HG03575 (cell line): Measurements from ENCODE around the gene NXPE2.
"Not testable (repeated sequence)": the region's sequence is repeated elsewhere in the genome, so short reads cannot be mapped to it uniquely, and the experiment has no call there.

Experiments used
- ATAC-seq: cut with Tn5 transposase; IDR thresholded peaks from one replicate; pipeline ENCODE4 v1.9.1; 2021; ENCODE audit not compliant: unreplicated experiment, insufficient number of reproducible peaks, low FRiP score; ENCODE audit errors: extremely low read depth

NXPE2 gene

DNA sequence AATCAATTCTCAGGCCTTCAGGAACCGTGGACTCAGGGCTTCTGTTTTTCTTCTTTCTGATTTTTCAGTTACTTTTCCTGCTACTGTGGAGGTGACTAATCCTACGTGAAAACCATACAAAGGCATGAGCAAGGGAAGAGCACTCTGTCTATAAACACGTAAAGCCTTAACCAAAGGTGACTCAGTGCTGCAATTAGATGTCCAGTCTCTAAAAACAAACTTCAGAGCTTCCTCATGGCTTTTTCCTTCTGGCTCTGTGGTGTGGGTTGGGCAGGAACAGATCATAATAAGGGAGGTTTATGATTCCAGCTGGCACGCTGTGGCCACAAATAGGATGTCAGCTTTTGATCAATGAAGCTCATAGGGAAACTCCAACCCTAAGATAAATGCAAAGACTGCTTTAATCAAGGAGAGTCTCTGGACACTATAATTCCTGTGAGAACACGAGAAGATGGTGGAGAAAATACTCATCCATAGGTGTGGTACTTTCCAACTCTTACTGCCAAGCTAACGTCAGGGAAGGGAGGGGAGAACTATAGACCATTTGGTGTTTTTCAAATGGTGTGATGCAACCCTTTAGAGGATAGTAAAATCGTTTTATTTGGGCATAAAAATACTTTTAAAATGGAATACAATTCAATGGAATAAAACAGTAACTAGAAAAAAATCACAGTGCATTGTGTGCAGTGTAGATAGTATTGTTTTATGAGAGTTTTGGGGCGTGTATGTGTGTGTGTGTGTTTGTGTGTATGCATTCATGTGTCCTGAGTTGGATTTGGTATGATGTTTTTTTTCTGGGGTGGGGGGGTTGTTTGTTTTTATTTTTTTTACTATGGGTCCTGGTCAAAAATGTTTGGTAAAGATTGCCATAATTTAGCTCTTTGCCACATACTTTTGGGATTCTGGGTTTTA is at the start of gene NXPE2:
TSS of gene NXPE2 (plus strand) at position 403 of the 912 bp plus-strand sequence. CDS start at position 452, 49 bp downstream.
- ATAC-seq = no peak

DNA sequence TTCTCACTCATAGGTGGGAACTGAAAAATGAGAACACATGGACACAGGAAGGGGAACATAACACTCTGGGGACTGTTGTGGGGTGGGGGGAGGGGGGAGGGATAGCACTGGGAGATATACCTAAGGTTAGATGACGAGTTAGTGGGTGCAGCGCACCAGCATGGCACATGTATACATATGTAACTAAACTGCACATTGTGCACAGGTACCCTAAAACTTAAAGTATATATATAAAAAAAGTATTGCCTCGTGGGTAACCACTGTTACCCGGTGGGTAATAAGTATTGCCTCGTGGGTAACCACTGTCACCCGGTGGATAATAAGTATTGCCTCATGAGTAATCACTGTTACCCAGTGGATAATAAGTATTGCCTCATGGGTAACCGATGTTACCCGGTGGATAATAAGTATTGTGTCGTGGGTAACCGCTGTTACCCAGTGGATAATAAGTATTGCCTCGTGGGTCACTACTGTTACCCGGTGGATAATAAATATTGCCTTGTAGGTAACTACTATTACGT is 46.8 kb upstream of the NXPE2 start:
- not testable (repeated sequence) for ATAC-seq

DNA sequence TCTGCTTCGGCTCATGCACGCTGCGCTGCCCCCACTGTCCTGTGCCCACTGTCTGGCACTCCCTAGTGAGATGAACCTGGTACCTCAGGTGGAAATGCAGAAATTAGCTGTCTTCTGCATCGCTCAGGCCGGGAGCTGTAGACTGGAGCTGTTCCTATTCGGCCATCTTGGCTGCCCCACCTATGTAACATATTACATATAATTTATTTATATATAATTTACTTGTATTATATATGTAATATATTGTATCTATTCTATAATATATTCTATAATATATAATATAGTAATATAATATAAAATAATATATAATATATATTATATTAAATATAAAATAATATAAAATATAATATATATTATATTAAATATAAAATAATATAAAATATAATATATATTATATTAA is 38.9 kb upstream of the NXPE2 start:
- ATAC-seq = not testable (repeated sequence)

DNA sequence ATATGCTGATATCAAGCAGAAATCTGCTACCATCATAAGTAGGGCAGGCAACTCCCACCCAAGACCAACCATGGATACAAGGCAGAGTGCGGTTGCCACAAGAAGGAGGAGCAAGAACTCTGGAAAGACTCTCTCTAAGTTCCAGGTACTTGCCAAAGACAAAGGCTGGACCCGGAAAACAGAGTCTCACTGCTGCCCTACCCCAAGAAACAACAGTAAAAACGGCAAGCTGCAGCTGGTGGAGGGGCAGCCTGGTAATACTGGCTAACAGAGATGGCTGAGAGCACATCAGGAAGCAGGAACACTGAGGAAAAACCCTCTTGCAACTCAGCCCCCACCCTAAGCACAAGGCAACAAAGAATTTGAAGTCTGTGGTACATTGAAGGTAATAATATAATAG is 27.7 kb upstream of the NXPE2 start:
- no peak for ATAC-seq

DNA sequence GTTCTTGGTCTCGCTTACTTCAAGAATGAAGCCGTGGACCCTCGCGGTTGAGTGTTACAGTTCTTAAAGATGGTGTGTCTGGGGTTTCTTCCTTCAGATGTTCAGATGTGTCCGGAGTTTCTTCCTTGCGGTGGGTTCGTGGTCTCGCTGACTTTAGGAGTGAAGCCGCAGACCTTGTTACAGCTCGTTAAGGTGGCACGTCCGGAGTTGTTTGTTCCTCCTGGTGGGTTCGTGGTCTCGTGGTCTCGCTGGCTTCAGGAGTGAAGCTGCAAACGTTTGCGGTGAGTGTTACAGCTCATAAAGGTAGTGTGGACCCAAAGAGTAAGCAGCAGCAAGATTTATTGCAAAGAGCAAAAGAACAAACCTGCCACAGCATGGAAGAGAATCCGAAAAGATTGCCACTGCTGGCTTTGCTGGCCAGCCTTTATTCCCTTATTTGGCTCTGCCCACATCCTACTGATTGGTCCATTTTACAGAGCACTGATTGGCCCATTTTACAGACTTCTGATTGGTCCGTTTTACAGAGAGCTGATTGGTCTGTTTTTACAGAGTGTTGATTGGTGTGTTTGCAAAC is 27.1 kb upstream of the NXPE2 start:
- no peak for ATAC-seq

DNA sequence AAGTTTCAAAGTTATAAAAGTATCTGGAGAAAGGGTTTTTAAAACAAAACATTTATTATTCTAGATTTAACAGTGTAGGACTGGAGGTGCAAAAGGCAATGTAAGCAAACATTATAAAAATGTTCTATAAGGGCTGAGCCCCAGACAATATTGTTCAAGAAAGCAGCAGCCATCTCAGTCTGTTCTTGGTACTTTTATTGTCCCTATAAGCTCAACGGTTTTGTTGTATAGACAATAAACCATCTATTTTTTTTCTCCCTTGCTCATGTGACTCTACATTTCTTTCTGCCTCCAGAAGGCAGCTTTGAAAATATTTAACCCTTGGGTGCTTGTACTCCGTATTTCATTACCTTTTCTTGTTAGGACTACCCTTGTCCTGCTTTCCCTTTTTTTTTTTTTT is 25.2 kb upstream of the NXPE2 start:
- no peak for ATAC-seq

DNA sequence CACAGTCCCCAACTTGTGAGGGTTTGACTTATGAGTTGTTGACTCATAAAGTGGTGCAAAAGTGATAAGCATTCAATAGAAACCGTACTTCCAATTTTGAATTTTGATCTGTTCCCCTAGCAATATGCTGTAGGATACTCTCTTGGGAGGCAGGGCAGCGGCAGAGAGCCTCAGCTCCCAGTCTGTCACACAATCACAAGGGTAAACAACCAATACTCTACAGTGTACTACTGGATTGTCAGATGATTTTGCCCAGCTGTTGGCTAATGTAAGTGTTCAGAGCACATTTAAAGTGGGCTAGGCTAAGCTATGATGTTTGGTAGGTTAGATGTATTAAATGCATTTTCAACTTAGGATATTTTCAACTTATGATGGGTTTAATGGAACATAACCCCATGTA is 13.7 kb upstream of the NXPE2 start:
- no peak for ATAC-seq

DNA sequence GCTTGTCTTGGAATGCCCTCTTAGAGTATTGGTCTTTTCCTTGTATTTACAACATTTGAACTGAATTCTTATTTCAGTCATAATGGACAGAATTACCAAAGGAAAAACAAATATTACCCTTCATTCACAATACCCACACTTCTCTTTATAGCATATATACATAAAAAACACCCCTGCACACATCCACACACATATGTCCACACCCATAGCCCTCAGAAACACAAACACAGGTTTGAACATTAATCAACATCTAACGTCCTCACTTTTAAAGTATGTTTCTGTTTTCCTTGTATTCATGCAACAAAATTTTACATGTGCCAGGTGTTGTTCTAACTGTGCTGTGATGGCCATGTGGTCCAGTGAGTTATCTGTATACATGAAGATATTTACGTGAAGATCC is 11.6 kb upstream of the NXPE2 start:
- ATAC-seq = no peak

DNA sequence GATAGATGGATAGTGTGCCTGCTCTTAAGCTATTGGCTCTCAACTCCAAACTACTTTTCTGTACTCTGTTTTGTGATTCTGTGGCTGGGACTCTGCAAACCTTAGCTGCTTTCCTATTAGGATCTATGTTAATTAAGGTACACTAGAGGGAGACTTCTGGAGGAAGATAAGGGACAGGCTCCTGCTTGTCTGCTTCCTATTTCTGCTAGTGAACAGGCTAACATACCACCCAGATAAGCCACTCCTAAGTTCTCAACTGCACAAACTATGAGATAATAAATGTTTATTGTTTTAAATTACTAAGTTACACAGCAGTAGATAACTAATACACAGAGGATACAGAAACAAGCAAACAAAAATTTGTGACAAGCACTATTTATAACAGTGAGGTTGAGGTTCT is 10.2 kb upstream of the NXPE2 start:
- ATAC-seq = no peak

DNA sequence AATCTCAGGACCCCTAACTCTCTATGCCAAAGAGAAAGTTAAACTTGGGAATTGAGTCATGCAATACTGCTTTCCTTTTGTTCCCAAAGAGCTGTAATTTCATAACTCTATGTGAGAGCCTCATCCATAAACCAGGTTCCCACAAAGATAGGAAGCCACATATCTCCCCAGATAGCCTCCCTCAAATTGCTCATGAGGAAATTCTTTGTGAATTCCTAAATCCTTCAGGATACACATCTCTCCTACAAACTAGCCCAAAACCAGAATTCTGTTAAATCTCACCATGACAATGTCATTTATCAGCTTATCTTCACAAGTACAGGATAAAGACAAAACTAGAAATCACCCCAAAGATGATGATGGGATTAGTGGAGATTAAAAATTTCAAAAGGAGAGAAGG is 4.7 kb upstream of the NXPE2 start:
- ATAC-seq = no peak

DNA sequence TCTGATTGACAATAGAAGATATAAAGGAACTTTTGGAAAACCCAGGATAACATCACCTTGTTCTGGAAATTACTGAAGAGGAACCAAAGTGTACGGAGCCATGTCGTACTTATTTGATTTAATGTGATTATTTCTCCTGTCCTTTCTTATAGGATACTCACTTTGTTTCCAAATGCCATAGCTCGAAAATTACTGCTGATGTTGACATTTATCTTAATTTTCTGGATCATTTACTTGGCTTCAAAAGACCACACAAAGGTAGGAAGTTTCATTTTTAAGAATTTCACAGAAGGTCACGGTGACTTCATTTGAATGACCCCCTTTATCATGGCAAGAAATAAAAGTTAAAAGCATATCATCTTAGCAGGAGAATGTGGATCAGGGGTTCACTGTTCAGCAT is 1.2 kb downstream of the NXPE2 start:
- no peak for ATAC-seq

DNA sequence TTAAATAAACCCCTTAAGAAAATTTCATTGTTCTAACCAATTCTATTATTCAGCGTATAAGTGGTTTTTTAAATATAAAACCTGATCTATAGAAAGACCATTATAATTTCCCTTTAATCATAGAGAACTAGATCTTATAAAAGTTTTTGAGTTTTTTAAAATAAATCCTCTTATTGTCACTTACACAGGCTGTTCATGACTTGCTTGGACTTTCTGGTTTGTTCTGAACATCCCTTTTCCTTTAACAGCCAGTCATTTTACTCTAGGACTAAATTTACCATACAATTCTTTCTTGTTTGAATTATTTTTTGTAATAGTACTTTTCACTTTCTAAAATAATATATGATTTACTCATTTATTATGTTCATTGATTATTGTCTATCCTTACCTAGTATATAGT is 4.7 kb downstream of the NXPE2 start:
- ATAC-seq = no peak

DNA sequence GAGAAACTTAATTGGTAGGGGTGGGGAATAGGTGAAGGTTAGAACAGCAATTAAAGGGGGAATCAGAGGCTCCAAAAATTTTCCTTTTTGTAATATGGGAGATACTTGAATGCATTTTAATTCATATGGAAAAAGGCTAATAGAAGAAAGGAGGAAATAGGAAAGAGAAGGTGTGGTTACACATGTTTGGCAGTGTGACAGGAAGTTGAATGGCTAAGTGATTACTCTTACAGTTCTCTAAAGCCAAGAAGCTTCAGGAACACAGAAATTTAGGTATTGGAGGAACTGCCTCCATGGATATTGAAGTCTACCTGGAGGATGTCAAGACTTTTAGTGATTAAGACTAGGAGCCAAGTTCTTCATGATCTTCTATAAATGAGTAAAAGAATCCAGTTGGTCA is 6.3 kb downstream of the NXPE2 start:
- ATAC-seq = no peak

DNA sequence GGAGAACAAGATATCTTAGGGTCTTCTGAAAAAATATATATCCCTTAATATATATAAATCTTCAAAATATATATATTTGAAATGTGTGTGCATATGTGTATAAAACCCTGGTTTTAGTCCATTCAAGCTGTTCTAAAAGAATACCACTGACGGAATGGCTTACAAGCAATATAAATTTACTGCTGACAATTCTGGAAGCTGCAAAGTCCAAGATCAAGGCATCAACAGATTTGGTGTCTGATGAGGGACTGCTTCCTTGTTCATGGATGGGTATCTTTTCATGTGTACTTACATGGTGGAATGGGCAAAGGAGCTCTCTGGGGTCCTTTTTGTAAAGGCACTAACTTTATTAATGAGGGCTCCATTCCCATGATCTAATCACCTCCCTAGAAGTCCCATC is 6.8 kb downstream of the NXPE2 start:
- ATAC-seq = no peak

DNA sequence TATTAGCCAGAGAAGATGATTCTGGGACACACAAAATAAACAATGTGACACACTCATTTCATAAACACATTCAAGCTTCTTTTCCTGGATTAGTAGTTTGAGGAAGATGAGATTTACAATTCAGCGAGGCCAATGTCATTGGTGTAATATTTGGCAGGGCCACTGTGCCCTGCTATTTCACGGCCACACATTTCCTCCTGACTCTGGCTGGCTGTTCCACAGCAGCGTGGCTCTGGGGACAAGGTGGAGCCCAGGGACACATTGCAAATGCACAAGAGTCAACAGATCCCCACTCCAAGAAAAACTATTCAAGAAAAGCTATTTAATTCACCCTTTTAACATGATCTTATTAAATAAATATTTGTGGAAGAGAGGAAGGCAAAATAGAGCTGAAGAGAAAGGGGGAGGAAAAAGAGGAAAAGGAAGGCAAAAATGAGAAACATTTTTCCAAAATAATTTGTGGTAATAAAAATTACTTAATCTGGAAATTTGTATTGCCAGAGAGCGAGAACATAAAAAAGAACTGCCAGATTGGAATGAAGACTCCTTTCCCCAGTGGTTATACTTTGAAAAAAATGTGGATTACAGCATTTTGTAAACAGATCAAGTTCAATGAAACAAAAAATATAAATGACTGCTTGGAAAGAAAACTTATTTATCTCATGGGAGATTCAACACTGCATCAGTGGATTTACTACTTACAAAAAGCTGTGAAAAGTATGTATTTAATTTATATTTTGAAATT is 27.1 kb downstream of the NXPE2 start:
- no peak for ATAC-seq

DNA sequence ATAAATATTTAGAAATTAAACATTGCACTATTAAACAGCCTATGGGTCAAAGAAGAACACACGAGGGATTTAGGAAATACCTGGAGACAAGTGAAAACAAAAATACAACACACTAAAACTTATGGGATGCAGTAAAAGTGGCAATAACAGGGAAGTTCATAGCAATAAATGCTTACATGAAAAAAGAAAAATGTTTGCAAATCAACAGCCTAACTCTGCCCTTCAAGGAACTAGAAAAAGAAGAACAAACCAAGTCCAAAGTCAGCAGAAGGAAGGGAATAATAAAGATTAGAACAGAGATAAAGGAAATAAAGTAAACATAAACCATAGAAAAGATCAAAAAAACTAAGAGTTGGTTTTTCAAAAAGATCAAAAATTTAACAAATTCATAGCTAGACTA is 31.6 kb downstream of the NXPE2 start:
- no peak for ATAC-seq

DNA sequence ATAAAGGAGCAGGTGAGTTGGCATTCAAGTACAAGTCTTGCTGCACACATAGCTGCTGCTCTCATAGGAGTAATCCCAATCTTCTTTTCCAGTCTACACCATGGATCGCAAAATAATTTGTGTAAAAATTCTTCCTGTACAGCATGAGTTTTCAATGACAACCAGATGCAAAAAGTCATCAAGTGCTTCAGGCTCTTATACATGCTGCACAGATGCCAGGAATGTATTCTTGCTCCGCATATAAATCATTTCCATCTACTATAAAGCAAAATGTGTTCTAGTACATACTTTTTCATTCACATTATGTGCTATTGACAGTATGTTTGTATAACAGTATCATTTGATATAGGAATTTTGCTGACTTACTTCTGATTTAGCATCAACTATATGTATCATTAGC is 35.4 kb downstream of the NXPE2 start:
- no peak for ATAC-seq

DNA sequence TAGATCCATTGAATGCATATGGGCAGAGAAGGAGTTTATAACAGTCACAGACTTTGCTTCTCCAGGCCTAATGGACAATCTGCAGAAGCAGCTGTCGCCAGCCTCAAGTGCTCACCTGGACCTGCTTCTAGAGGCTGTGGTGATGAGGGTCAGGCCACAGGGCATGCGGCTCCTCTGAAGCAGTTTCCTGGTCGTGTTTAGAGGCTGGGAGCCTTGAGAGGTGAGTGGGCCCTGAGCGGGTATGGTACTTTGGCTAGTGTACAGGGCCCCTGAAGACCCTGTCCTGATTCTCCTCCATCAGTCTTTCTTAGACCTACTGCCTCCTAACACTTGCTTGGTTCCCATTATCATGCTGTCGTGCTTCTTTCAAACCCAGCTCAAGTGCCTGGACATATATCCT is 41.2 kb downstream of the NXPE2 start:
- ATAC-seq = no peak

DNA sequence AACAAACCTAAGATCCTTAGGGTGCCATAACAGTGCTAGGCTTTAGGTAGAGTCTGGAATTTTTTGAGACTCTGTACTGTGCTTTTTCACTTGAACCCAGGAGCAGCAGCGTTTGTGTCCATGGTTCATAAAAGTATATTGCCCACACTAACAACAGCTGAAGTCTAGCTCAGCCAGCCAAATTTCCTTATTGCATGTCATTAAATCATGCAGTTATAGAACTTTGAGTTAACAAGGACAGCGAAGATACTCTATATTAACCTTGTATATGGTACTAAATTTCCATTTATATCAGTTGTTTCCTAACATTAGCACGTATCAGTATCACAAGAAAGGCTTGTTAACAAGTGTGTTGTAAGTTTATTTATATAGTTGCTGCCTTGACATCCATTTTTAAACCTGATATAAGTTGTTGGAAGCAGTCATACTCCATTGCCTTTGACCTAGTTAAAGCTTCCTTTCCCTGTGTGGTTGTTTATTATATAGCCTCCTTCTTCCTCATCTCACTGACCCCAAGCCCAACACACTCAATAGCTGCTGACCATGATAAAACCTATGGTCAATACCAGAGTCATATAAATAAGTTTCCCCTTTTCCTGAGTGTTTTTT is 46.7 kb downstream of the NXPE2 start:
- no peak for ATAC-seq
